SH-SY5Y (cell line): ENCODE results near the gene IFT43.

ENCODE experiments used
- GATA2 ChIP-seq: IDR thresholded peaks from 2 replicates; pipeline ENCODE4 v1.6.1; 2011; ENCODE audit warnings: mild to moderate bottlenecking, low read depth, low read length
- GATA3 ChIP-seq: IDR thresholded peaks from 2 replicates; pipeline ENCODE4 v1.6.1; 2011; ENCODE audit warnings: low read depth, mild to moderate bottlenecking, low read length, moderate library complexity

IFT43 gene

DNA sequence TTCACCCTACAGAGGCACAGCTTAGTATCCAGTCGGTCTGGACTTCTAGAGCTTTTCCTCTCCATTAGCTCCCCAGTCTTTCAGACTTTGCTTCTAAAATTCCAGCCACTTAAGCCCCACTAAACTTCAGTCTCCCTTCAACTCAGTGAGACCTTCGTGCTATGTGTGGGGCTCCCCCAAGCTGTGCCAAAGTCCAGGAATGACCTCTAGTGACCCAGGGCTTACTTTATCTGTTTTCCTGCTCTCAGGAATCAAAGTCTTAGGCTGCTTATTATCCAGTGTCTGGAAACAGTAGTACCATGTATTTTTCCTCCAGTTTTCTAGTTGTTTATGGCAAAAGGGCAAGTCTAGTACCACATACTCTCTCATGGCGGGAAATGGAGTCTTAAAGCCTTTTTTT, 77.8 kb downstream of the IFT43 start:
- no peak for TF ChIP-seq GATA2
- no peak for TF ChIP-seq GATA3

GRCh38 chr14:76065519-76065918, 80.0 kb downstream of the IFT43 start:
- TF ChIP-seq GATA3 (no peak), GATA2 (no peak)

DNA sequence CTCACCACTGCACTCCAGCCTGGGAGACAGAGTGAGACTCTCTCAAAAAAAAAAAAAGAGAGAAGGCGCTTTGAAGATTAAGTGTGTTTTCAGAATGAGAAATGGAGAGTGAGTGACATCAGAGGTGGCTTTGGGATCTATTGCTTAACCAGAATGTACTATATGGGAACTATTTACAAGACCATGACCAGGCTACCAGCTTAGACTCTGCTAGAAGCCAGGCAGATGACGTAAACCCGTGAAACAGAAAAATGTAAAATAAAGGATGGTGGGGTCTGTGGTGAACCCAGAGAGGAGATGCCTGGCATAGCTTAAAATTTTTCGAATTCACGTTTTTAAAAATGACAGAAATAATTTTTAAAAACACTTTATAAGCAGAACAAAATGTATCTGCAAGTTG, 82.0 kb downstream of the IFT43 start:
- TF ChIP-seq GATA2 (no peak), GATA3 (no peak)

DNA sequence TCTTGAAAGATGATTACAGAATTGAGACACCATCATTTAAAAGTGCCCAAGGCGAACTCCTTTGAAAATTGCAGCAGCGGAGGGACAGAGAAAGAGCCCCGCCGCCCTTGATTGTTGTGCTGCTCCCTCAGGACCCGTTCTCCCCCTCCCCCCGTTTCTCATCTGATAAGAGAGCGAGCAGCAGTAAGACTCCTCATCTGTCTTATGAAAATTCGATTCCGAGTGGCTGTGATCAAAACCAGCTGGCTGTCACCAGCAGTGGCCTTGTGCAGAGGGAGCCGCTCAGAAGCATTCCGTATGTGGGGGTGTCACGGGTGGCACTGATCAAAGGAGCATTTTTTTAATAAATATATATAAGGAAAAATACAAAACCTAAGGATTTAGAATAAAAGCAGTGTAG, 88.2 kb downstream of the IFT43 start:
- TF ChIP-seq GATA3 (peak; percentile 89), GATA2 (peak; percentile 98)

DNA sequence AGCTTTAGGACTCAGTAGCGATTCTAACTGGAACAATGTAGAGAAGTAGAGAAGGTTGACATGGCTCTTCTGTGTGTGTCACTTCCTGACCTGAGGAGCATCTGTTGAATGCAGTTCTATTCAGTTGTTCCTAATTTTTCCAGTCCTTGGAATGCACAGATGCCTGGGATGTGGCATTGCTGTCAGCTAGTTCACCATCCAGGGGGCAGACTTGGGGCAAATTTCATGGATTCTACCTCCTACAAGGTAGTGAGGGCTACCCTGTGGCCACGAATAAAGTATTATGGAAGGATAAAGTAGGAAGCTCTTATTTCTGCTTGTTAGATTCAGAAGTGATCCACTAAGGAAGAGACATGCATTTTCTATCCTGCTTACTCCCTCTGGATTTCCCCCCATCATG, 91.8 kb downstream of the IFT43 start:
- no peak for TF ChIP-seq GATA3
- no peak for TF ChIP-seq GATA2

GRCh38 chr14:76078501-76078900, 92.9 kb downstream of the IFT43 start:
- TF ChIP-seq GATA2: no peak
- TF ChIP-seq GATA3: no peak

DNA sequence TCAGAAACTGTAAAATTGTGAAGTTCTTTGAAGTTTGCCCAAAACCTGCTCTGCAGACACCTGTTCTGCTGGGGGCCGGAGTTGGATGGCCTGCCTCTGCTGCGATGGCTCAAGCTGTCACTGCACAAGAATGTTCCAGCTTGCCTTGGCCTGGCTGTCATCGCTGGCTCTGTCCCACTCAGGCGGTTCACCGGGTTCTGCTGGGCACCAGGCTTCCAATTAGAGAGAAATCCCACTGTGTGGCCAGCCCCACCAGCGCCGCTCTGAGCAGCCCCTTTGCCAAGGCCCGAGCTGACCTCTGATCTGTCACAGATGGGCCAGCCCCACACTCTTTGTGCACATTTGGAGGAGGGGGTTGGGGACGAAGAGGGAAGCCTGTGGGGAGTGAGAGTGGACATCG, 94.5 kb downstream of the IFT43 start:
- no peak for TF ChIP-seq GATA2
- TF ChIP-seq GATA3: no peak

DNA sequence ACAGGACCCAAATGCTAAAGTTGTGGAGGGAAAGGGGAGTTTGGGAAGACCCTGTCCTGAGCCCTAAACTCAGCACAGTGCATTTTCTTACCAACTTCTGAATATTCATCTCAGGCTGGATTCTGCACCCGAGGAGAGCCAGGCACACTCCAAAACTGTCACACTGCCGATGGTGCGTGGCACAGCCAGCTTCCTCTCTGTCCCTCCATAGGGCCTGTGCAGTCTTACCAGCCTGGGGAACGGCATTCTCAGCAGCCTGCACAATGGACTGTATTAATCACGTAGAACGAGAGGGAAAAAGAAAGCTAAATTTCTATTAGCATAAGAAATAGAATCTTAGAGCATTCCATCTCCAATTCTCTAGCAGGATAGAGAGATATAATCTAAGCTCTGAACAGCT, 94.9 kb downstream of the IFT43 start:
- TF ChIP-seq GATA3 (no peak), GATA2 (no peak)

- TF ChIP-seq GATA3: no peak
Observed at GRCh38 chr14:76081642-76082041, 96.1 kb downstream of the IFT43 start.

GRCh38 chr14:76083796-76084765, 98.5 kb downstream of the IFT43 start:
- TF ChIP-seq GATA3 (no peak), GATA2 (no peak)

DNA sequence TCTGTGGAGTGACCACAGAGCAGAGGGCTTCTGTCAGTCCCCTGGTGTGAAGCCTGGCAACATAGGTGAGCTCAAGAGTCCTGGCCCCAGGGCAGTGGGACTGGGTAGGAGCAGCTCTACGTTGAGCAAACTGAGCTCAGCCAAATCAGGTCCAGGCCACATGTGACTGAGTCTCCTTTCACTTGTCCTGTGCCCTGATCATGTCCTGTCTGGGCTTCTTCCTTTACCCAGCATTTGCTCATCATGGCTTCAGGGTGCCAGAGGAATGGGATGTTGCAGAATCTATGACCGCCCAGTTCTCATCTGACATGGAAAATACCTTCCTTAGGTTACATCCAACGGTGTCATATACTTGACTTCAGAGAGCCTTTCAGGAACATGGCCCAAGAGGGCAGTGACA, 99.8 kb downstream of the IFT43 start:
- TF ChIP-seq GATA3 (no peak), GATA2 (no peak)

DNA sequence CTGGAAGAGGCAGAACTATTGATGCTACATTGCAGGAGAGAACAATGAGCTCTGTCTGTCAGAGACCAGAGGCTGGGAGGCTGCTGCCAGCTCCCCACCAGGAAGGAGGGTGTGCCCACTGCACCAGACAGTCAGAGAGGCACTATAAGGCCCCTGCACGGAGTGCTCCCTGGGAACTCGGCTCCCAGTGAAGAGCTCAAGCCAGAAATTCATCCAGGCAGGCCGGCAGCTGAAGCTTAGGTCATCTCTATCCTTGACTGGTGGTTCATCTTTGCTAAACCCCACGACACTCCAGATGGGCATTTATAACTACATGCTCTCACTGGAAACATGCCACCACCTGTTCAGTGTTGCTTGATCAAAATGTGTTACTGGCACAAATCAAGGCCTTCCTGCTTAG, 101.1 kb downstream of the IFT43 start:
- TF ChIP-seq GATA2 (no peak), GATA3 (no peak)

DNA sequence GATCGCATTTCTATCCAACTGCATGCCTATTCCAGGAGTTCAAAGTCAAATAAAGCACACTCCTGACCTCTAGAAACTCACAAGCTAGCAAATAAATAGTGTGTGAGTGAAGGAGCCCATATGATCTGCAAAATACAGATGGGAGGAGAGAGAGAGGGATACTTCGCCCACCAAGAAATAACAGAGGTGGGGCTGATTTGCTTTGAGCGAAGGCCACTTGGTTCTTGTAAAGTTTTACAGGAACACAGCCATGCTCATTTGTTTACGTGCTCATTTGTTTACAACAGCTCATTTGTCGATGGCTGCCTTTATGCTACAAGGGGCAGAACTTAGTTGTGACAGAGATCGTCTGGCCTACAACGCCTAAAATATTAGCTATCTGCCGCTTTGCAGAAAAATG, 102.8 kb downstream of the IFT43 start:
- no peak for TF ChIP-seq GATA2
- no peak for TF ChIP-seq GATA3

DNA sequence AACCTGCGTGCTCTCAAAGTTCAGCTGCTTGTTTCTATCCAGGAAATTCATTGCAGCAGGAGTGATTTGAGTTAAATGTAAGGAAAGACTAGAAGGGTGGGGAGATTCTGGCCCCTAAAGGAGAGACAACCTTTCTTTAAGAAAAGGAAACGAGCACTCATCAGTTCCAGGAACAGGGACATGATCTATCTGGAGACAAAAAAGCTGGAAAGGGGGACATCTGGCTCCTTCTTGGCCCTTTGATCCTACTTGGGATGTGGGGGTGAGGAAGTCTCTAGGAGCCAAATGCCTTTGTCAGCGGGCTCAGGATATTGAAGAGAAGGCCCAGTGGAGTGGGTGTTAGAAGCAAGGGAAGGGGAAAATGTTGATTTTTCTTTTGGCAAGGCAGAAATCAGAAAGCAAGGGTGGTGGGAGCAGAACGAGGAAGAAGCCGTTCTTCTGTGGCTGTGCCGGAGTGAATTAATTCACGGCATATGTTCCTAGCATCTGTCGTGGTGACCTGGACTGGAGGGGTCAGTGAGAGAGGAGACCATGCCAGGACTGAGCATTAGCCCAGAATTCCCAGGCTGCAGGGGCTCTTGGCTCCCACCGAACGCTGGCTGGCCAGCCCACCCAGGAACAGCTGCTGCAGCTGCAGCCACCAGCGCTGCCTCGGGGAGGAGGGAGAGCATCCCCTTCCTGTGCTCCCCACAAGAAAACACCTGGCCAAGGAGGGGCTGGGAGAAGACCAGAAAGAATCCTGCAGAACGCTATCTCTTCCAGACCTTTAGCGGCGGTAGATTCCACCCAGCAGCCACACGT, 103.4 kb downstream of the IFT43 start:
- TF ChIP-seq GATA3 (no peak), GATA2 (no peak)

DNA sequence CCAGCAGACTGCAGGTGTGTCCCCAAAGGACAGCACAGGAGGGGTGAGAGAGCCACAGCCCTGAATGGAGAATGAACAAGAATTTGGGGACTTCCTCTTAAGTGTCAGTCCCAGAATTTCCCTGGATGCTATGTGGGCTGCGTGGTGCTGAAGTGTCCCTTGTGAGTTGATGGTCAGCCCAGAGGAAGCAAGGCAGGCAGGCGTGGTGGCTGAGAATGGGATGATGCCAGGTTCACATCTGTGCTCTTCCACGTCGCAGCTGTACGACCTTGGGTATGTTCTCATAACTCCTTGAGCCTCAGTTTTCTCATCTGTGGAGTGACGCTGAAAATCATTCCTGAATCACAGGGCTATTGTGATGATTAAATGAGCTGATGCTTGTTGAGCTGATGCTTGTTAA, 104.0 kb downstream of the IFT43 start:
- no peak for TF ChIP-seq GATA2
- TF ChIP-seq GATA3: no peak
